ENCODE results near the gene NT5C1A. TPM values are rescaled to one million over a fixed set of nuclear protein-coding genes. Genes with fewer than 3 reads are reported as not detected.
A peak's percentile ranks its signal among the peaks of the same experiment; 100 is the strongest.

NT5C1A gene
- total RNA-seq, 6 experiments from 2014 or later: not detected

GRCh38 chr1:39692152-39693074 is 20.5 kb upstream of the NT5C1A start:
- H3K4me3 Mint-ChIP-seq: no peak overlapping the region
- H3K36me3 Mint-ChIP-seq (ENCODE audit: low read depth): no peaks in the 10 kb centered on the region
- TF ChIP-seq CTCF (IDR thresholded peaks at IDR 0.05): no peak

GRCh38 chr1:39691383-39692151 is 19.7 kb upstream of the NT5C1A start, which contains the start of gene HPCAL4:
Gene HPCAL4, minus strand, starts transcription at chr1:39691433. Its CDS starts 6,830 bp downstream, at chr1:39684603.
- Mint-ChIP-seq H3K9me3 (no peaks in the 10 kb centered on the region), H3K4me1 (ENCODE audit: low read depth) (peaks cover 6% of the 10 kb centered on the region; the same call in 1 of the 2 replicates), H3K4me3 (no peak within 1 kb of the TSS), H3K27ac (no peak within 1 kb of the TSS), H3K27me3 (ENCODE audit: insufficient read depth) (peaks cover 62% of the 10 kb centered on the region), H3K36me3 (ENCODE audit: low read depth) (no peaks in the 10 kb centered on the region)
- DNase-seq: peak; percentile 61
- TF ChIP-seq CTCF (IDR thresholded peaks at IDR 0.05): no peak

More at GRCh38 chr1:39692152-39693074, 20.5 kb upstream of the NT5C1A start:
- Mint-ChIP-seq H3K27ac (no peak overlapping the region), H3K27me3 (ENCODE audit: insufficient read depth) (peaks cover 68% of the 10 kb centered on the region), H3K4me1 (ENCODE audit: low read depth) (peaks cover 6% of the 10 kb centered on the region; the same call in 1 of the 2 replicates), H3K9me3 (no peaks in the 10 kb centered on the region)
- DNase-seq: no peak

GRCh38 chr1:39690794-39691382 is 19.0 kb upstream of the NT5C1A start:
- Mint-ChIP-seq H3K9me3 (no peaks in the 10 kb centered on the region), H3K27me3 (ENCODE audit: insufficient read depth) (peaks cover 60% of the 10 kb centered on the region), H3K27ac (no peak overlapping the region), H3K4me3 (no peak overlapping the region), H3K36me3 (ENCODE audit: low read depth) (no peaks in the 10 kb centered on the region), H3K4me1 (ENCODE audit: low read depth) (peaks cover 6% of the 10 kb centered on the region; the same call in 1 of the 2 replicates)
- DNase-seq: no peak
- no peak for TF ChIP-seq CTCF (IDR thresholded peaks at IDR 0.05)

GRCh38 chr1:39690225-39690624 is 18.3 kb upstream of the NT5C1A start:
- H3K4me1 Mint-ChIP-seq (ENCODE audit: low read depth): peaks cover 6% of the 10 kb centered on the region; the same call in 1 of the 2 replicates
- H3K27me3 Mint-ChIP-seq (ENCODE audit: insufficient read depth): peaks cover 56% of the 10 kb centered on the region
- no peak overlapping the region for H3K4me3 Mint-ChIP-seq
- TF ChIP-seq CTCF (IDR thresholded peaks at IDR 0.05): no peak
- H3K27ac Mint-ChIP-seq: no peak overlapping the region
- H3K36me3 Mint-ChIP-seq (ENCODE audit: low read depth): no peaks in the 10 kb centered on the region
- no peaks in the 10 kb centered on the region for H3K9me3 Mint-ChIP-seq
- DNase-seq: no peak

- no peak overlapping the region for H3K27ac Mint-ChIP-seq
- H3K27me3 Mint-ChIP-seq (ENCODE audit: insufficient read depth): peaks cover 55% of the 10 kb centered on the region
- peaks cover 6% of the 10 kb centered on the region; the same call in 1 of the 2 replicates for H3K4me1 Mint-ChIP-seq (ENCODE audit: low read depth)
- H3K9me3 Mint-ChIP-seq: no peaks in the 10 kb centered on the region
- H3K36me3 Mint-ChIP-seq (ENCODE audit: low read depth): no peaks in the 10 kb centered on the region
- TF ChIP-seq CTCF (IDR thresholded peaks at IDR 0.05): no peak
- DNase-seq: no peak
- H3K4me3 Mint-ChIP-seq: no peak overlapping the region
Measured at GRCh38 chr1:39689635-39690034, 17.7 kb upstream of the NT5C1A start.
